Right forelimb (tissue), 1 donor: Measurements from ENCODE around the gene MCTP2.

ENCODE experiments used
- DNase-seq: peaks from one replicate; pipeline ENCODE4 v3.0.0-alpha.2; 2018

The MCTP2 gene

GRCh38 chr15:94306700-94307650, 75.6 kb downstream of the MCTP2 start:
- no peak for DNase-seq

DNA sequence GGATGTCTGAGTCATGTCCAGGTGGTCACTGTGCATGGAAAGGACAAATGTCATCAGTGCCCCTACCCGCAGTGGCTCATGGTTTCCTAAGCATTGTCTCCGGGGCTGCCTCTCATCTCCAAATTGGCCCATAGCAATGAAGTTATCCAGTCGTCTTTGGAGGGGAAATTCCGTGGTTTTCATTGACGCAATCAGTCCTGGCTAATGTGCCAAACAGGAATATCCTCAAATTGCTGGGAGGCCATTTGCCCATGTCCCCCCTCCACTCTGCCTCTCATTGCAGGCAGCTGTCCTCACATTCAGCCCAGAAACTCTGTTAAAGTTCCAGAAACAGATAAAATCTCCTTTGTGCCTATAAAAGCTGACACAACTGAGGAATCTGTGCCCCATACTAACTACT, 81.6 kb downstream of the MCTP2 start:
- no peak for DNase-seq

DNA sequence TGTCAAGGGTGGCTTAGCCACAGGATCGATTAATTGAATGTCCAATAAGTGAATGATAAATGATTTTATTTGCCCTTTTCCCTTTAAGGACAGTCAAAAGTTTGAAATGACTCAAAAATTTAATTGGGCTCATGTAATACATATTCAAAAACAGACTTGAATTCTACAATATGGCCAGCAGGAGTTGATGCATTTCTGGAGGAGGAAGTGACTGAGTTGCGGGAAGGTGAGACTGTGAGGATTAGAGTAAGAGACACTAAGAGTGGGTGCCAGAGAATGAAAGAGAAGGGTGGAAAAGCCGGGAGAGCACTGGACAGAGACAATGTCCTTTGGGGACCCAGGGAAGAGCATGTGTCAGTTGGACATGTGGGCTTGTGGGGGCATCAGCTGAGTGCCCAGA, 83.3 kb downstream of the MCTP2 start:
- DNase-seq, result no peak

- no peak for DNase-seq
Observed at GRCh38 chr15:94317211-94317610, 85.8 kb downstream of the MCTP2 start.

DNA sequence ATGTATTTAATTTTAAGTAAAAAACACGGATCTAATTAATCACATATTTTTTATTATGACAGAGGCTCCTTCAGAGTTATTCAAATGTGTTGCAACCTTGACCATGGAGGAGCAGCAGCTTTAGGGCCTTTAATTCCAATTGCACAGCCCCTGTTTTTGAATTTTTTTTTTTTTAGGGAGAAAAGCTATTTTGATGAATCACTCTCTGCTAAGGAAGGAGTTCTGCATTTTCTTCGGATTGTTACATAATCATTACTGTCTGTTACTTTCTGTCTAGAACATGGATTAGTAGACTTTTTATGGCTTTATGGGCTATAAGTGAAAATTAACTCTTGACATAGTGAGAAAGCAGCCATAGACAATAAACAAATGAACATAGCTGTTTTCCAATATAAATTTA, 90.8 kb downstream of the MCTP2 start:
- no peak for DNase-seq

DNA sequence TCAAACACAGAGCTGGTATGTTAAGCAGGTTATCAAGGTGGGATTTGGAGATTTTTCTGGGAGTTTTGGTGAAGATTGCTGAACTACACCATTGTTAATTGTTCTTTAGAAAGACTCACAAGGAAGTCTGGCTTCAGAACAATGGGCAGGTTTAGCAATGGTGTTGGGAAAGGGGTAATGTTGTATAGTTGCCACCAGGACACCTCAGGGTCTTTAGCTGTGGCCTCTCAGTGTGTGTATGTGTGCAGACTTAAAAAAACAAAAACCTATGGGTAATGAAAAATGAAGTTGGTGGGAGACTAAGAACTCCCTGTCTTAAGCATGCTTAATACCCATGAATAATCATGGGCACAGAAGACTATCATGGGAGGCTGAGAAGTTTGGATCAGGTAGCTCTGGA, 91.7 kb downstream of the MCTP2 start:
- DNase-seq, result no peak

- peak; percentile 60 for DNase-seq
Observed at GRCh38 chr15:94324117-94324826, 92.9 kb downstream of the MCTP2 start.

- DNase-seq, result no peak
Observed at GRCh38 chr15:94324835-94325767, 93.7 kb downstream of the MCTP2 start.

DNA sequence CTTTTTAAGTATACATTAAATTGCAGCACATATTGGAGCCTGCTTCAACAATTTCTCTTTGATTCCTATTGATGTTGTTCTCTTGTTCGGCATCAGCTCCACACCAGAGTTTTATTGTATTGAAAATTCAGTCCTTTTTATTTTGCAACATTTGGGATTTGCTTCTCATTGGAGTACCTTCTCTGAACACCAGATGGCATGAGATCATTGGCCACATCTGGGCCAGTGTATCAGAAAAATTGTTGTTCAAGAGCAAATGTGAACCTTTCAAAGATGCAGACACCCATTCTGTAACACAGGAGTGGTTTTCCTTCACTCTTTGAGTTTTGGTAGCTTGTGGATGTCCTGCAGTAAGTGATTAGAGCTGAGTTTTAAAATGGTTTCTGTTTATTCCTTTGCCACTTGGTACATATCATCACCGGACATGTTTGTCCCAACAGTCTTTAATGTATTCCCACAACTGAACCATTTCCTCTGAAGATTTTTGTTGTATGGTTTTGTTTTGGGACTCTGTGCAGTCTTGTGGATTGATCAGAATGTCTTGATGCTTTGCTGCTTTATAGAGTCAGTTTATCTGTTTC, 96.1 kb downstream of the MCTP2 start:
- DNase-seq, result no peak

GRCh38 chr15:94331731-94332130, 100.4 kb downstream of the MCTP2 start:
- no peak for DNase-seq

DNA sequence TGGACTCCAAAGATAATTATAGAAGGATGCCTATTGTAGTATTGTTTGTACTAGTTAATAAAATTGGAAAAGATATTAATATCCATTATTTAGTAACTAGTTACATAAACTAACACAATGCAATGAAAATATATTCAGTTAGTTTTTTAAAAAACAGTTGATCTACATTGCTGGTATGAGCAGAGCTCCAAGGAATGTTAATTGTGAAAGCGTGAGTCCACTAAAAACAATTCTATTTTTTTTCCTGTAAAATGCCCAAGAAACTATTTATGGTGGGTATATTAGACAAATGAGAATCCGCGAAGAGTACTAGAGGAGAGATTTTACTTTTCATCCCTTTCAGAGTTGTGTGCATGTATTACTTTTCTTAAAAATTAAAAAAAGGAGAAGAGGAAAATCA, 104.3 kb downstream of the MCTP2 start:
- no peak for DNase-seq

DNA sequence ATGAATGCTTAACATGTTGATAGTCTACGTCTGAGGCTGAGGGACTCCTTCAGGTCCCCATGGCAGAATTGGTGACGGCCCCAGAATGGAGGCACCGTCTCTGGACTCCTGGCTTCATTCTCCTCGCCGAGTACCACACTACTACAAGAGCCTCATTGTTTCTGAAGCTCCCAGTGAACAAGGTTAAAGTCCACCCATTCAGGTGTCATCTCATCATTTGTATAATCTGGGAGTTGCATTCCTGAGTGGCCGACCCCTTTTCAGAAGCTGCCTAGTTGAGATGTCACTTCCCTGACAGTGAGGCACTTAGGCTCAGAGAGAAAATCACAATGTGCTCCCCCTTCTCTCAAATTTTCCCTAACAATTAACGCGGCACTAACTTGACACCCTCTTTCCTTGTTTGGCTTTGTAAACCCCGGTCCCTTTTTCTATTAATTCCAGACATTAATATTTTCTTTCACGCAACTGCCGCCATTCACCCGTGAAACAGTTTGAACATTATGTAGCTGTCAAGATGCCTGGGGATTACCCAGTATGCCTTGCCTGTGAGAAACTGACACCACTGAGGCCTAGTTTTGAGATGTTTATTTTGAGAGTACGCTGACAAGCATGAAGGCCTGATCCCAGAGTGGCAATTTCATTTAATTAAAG, 105.6 kb downstream of the MCTP2 start:
- no peak for DNase-seq

- DNase-seq, result no peak
Observed at GRCh38 chr15:94338243-94338846, 107.0 kb downstream of the MCTP2 start.

- no peak for DNase-seq
Observed at GRCh38 chr15:94346282-94346681, 114.9 kb downstream of the MCTP2 start.

GRCh38 chr15:94348084-94348483, 116.7 kb downstream of the MCTP2 start:
- DNase-seq, result no peak

GRCh38 chr15:94351031-94351535, 119.7 kb downstream of the MCTP2 start:
- DNase-seq, result no peak

DNA sequence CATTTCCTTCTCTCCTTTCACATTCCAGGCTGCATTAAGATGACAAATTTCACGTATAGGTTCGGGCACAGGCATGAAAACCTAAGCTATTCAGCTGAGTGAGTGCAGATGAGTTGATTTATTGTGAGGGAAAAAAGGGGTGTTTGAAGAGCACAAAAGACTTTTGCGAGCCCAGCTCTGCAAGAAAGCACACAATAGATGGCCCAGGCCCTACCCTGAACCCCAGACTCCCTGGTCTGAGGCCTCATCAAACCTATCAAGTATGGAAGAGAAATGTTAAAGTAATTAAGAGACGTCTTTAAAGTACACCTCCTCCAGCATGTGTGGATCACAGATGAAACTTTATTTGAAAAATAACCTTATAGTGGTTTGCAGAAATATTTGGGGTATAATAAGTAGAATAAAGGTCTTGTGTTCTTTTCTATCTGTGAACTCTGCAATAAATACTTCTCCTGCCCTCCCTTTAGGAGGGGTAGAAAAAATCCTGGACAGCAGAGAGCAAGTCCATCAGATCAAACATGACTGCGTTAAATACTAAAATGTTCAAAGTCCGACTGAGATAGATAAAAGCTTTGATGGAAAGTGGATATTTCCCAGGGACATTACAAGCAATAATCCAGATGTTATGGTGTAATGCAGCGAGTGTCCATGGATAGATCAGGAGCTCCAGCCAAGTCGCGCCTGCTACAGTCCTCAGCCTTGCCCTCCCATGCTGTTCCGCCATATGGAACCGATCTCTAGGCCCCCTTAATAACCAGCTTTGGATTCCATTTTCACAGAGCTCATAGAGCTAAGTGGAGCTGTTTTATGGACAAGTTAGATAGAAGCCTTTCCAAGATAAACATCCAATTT, 121.5 kb downstream of the MCTP2 start:
- peak; percentile 51 for DNase-seq

- DNase-seq, result no peak
Observed at GRCh38 chr15:94353488-94353820, 122.1 kb downstream of the MCTP2 start.

GRCh38 chr15:94354655-94355054, 123.3 kb downstream of the MCTP2 start:
- DNase-seq, result no peak

- DNase-seq, result no peak
Observed at GRCh38 chr15:94359716-94360115, 128.4 kb downstream of the MCTP2 start.
